ENCODE data around the gene TAGLN2.

TAGLN2 gene

GRCh38 chr1:159935719-159936272 is 10.5 kb upstream of the TAGLN2 start:
- DNase-seq (ENCODE audit: low read depth, low spot score): no peak

GRCh38 chr1:159935305-159935704 is 10.0 kb upstream of the TAGLN2 start:
- no peak for DNase-seq (ENCODE audit: low read depth, low spot score)

DNA sequence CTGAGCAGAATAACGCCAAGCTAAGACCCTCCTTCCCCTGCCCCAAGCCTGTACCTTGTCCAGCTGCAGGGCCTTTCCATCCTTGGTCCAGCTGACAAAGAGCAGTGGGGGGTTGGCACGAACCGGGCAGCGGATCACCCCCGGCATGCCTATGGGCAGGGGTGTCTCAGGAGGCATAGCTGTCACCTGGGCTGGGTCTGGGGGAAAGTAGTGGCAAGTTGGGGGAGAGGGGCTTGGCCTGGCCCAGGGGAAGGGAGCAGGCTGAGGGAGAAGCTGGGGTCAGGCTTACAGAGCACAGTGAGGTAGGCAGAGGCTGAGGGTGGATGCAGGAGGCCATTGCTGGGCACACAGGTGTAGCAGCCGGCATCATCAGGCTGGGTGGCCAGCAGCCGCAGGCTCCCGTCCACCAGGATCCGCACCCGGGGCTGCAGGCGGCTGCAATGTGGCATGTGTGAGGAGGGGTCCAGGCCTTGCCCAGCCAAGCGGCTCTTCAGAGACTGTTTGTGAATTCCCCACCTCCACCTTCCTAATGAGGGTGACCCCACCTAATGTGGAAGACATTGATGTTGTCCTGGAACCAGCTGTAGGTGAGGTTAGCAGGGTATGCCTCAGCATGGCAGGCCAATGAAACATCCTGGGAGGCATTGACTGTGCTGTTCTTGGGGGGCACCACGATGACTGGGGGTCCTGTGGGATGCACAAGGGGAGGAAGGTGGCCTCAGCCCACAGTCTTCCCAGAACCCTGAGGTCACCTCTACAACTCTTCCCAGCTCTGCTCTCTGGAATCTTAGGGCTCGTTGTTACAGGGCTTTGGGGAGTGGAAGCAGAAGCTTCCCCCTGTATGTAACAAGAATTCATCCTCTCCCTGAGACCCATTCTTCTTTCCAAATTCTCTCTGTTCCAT is 9.1 kb upstream of the TAGLN2 start:
- no peak for DNase-seq (ENCODE audit: low read depth, low spot score)

GRCh38 chr1:159933347-159933746 is 8.0 kb upstream of the TAGLN2 start:
- no peak for DNase-seq (ENCODE audit: low read depth, low spot score)

DNA sequence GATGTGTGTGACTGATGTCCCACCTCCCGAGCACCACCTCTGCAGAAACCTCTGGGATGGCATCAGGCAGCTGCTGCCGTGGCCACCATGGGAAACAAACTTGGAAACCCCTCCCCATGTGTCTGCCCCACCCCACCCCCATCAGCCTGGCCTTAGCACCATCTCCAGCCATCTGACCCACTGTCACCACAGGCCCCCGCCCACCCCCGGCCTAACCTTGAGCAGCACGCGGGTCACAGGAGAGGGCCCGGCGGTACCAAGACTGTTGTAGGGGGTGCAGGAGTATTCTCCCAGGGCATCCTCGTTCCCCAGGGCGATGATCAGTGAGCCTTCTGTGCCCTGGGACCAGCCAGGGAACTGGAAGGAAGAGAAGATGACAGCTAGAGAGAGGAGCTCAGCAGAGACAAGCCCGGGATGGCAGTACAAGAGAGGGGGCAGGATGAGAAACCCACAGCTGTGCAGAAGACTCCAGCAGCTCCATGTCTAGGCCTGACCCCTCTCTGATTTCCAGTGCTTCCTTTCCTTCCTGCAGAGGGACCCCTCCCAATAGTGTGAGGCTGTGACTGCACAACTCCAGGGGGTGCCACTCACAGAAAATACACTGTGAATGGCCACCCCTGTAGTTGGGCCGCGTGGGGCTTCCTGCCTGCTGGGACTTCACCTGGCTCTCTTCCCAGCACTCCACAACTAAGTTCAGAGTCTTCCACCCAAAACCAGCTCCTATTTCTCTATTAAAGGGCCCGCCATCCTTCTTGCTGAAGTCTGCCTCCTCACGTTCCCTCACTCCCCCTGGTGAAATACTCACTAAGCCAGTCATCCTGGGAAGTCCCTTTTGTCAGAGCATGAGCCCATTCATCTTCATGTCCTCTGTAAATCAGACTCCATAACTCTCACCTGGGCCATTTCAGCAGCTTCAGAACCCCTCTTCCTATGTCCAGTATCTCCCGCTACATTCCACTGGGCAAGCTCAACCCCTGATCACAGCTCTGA is 7.3 kb upstream of the TAGLN2 start:
- DNase-seq (ENCODE audit: low read depth, low spot score): no peak

DNA sequence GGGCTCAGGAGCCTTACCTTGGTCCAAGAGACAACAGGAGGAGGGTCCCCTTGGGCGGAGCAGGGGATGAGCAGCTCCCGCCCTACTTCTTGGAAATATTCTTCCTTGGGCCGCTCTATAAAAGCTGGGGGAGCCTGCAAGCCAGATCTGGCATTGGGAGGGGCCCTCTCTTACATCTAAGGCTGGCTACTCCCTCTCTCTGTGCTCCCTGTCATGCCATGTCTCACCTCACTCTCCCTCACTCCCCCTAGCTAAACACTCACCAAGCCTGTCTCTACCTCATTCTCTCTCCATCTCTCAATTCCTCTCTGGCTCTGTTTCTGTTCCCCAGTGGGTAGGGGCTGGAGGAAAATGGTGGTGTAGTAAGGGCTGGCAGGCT is 6.5 kb upstream of the TAGLN2 start:
- DNase-seq (ENCODE audit: low read depth, low spot score): no peak

DNA sequence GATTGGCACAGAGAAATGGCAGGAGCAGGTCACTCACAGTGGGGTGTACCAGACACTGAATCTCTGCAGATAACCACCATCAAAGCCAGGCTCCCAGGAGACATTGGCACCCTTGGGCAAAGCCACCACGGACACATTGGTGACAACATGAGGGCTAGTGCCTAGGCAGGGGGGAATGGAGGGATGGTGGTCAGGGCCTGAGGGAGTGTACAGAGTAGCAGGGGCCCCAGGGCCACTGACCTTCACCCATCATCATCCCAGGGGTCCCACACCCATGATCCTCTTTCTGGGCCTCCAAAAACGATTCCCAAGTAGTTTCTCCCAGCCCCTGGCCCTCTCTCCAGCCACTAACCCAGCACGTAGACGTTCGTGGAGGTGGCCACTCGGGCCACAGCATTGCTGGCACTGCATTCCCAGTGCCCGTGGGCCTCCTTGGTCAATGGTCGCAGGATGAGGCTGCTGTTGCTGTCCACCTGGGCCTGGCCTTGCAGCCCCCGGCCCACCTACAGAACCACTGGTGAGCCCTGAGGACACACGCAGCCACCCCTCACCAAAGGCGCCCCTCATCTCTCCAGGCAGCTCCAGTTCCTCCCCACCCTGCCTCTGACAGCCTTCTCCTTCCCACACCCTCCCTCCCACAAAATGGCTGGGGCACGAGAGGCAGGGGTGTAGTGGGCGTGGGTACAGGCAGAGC is 5.9 kb upstream of the TAGLN2 start:
- DNase-seq (ENCODE audit: low read depth, low spot score): no peak

GRCh38 chr1:159930634-159931033 is 5.3 kb upstream of the TAGLN2 start:
- DNase-seq (ENCODE audit: low read depth, low spot score): no peak

DNA sequence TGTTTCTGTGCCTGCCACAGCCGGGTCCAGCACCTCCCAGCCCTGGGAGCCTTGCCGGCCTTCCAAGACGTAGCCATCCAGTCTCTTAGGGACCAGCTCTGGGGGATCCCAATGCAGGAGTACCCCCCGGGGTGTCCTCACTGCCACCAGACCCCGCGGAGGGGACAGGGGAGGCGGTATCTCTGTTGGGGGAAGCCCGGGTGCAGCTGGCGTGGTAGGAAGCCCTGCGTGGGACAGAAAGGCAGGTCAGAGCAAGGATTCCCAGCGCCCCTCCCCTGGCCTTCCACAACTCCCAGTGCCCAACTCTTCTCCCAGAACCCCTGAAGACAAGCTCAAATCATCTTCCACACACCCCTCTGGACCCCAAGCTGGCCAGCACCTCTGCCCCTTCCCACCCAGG is 4.9 kb upstream of the TAGLN2 start:
- no peak for DNase-seq (ENCODE audit: low read depth, low spot score)

DNA sequence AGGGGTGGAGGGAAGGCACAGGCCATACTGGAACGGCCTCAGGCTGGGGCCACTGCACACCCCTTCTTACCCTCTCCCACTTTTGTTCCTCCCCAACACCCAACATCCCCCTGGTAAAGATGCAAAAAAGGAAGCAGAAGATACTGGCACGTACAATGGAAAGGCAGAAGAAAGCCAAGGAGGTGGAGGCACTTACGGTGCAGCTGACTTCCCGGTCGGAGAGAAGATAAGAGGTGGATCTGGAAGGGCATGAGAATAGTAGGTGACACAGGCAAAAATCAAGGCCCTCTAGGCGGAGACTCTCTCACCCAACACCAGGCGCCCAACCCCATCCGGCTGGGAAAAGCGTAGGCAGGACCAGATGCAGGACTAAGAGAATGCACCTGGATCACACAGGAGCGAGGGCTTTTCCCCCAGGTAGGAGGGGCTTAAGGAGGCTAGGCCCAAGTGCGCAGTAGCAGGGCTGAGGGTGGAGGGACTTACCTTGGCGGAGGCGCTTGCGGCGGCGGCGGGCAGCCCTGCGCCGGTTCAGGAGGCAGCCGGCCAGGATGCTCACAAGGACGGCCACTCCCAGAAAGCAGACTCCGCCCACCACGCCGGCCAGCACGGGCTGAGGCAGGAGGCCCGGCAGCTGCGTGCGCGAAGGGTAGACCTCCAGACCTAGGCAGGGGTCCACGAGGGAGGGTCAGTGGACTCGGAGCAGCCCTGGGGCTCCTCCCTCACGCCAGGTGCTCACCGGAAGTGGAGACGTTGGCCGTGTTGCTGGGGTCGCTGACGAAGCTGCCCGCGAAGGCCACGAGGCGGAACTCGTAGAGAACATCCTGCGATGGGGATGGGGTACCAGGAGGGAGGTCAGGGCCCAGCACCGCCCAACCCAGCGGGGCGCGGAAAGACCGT is 4.1 kb upstream of the TAGLN2 start:
- no peak for DNase-seq (ENCODE audit: low read depth, low spot score)

- no peak for DNase-seq (ENCODE audit: low read depth, low spot score)
These were observed 3.3 kb upstream of the TAGLN2 start for GRCh38 chr1:159928491-159929050.

GRCh38 chr1:159927849-159928431 is 2.6 kb upstream of the TAGLN2 start:
- no peak for DNase-seq (ENCODE audit: low read depth, low spot score)

DNA sequence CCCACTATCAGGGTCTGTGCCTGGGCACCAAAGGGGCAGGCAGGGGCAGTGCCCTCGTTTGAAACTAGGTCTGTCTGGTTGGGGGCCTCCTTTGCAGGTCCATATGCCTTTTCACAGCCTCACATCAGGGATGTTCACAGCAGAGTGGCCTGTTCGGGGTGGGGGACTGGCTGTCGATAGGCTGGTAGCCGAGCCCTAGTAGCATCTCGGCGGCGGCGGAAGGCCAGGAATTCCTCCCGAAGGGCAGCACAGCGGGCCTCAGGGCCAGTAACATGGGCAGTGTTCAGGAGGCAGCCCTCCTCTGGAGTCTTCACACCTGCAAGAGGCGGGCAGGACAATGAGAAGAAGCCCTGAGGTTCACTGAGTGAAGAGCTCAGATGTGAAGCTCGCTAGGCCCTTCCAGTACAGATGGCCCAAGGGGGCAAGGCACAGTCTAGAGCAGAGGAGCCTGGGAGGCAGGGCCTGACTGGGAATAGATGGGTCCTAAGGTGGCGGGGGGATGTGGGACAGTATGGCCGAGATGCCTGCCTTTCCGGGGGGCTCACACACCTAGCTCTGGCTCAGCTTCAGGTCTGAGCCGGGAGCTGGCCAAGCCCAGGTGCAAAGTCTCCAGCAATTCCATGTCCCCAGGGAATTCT is 2.0 kb upstream of the TAGLN2 start:
- DNase-seq (ENCODE audit: low read depth, low spot score): no peak

- no peak for DNase-seq (ENCODE audit: low read depth, low spot score)
These were observed 392 bp upstream of the TAGLN2 start for GRCh38 chr1:159925719-159926078.

- DNase-seq (ENCODE audit: low read depth, low spot score): no peak
These were observed 1.1 kb downstream of the TAGLN2 start for GRCh38 chr1:159924025-159924790.

- no peak for DNase-seq (ENCODE audit: low read depth, low spot score)
These were observed 1.9 kb downstream of the TAGLN2 start for GRCh38 chr1:159923203-159924024.

DNA sequence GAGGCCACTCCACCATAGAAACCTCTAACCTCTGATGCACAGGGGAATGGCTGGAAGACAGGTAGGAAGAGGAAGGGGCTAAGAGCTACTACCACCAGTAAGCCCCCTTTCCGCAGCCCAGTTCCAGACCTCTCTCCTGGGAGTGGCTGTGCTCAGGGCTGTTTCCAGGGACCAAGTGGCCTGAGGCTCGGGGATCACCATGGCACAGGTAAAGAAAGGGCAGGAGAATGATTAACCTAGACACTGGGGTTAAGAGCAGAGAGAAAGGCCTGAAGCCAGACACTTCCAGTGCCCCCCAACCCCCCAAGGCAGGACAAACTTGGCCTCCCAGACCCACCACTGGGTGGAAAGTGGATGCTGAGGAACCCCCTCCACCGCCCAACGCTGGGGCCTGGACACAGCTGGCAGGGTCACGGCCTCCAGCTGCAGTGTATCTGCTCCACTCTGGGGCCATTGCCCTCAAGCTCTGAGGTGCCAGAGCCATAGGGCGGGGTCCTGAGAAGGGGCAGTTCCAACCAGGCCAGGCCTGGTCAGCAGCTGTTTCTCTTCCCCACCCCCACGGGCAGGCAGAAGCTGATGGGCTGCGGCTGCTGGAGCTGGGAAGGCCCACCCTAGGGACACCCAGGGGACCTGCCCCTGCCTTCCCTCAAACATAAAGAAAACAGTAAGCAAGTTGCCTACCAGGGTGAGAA is 2.6 kb downstream of the TAGLN2 start:
- no peak for DNase-seq (ENCODE audit: low read depth, low spot score)

All from iPS DF 19.7 (cell line).